Fibroblast of lung (primary cell): ENCODE data around the gene RIPK3. TPM values are rescaled to one million over a fixed set of nuclear protein-coding genes. Genes with fewer than 3 reads are reported as not detected.

ENCODE experiments used
- DNase-seq, 2 donors: peaks; one replicate each; pipeline versions ENCODE4 v3.0.0 to v3.0.0-alpha.2; 2010; ENCODE audit warnings: low read depth in 2 of 2
- H2AFZ ChIP-seq: 2 replicates; pipeline ENCODE4 v1.5.1; 2012; ENCODE audit warnings: low read length, control low read depth, inconsistent platforms
- H3K27ac ChIP-seq: 2 replicates; pipeline ENCODE4 v1.5.1; 2011; ENCODE audit warnings: low read length, control low read depth; ENCODE audit not compliant: insufficient read depth
- H3K27me3 ChIP-seq: 2 replicates; pipeline ENCODE4 v1.5.1; 2011; ENCODE audit warnings: mild to moderate bottlenecking, low read length; ENCODE audit not compliant: control insufficient read depth, insufficient read depth
- H3K36me3 ChIP-seq: 2 replicates; pipeline ENCODE4 v1.5.1; 2011; ENCODE audit warnings: low read length; ENCODE audit not compliant: control insufficient read depth, insufficient read depth
- H3K4me1 ChIP-seq: 2 replicates; pipeline ENCODE4 v1.5.1; 2011; ENCODE audit warnings: low read length; ENCODE audit not compliant: control insufficient read depth, insufficient read depth; ENCODE audit errors: extremely low read depth
- H3K4me2 ChIP-seq: 2 replicates; pipeline ENCODE4 v1.5.1; 2011; ENCODE audit warnings: low read length, control low read depth; ENCODE audit not compliant: insufficient read depth; ENCODE audit errors: extremely low read depth
- H3K4me3 ChIP-seq, 4 experiments: fragments of 200-600 bp in 1 of 4; sonication (generic) in 1 of 4; replicated peaks in 1 of 4; 2 replicates each; pipeline ENCODE4 v1.5.1; 2011 to 2016; ENCODE audit warnings: low read length in 4 of 4, low read depth in 3 of 4, mild to moderate bottlenecking in 3 of 4, control low read depth in 2 of 4, inconsistent platforms in 1 of 4, mixed read lengths in 1 of 4; ENCODE audit not compliant: insufficient read depth in 1 of 4; ENCODE audit errors: control extremely low read depth in 1 of 4
- H3K79me2 ChIP-seq: 2 replicates; pipeline ENCODE4 v1.5.1; 2012; ENCODE audit warnings: mild to moderate bottlenecking, low read length, inconsistent platforms; ENCODE audit not compliant: control insufficient read depth, insufficient read depth
- H3K9ac ChIP-seq: 2 replicates; pipeline ENCODE4 v1.5.1; 2011; ENCODE audit warnings: mild to moderate bottlenecking, low read length, control low read depth; ENCODE audit not compliant: insufficient read depth
- H3K9me3 ChIP-seq: 2 replicates; pipeline ENCODE4 v1.5.1; 2012; ENCODE audit warnings: low read depth, low read length; ENCODE audit not compliant: control insufficient read depth, insufficient read depth
- H4K20me1 ChIP-seq: 2 replicates; pipeline ENCODE4 v1.5.1; 2011; ENCODE audit warnings: low read length; ENCODE audit not compliant: control insufficient read depth, insufficient read depth; ENCODE audit errors: extremely low read depth
- EZH2 ChIP-seq: IDR thresholded peaks from 2 replicates; pipeline ENCODE4 v1.5.1; 2012; ENCODE audit warnings: low read length, control low read depth, mild to moderate bottlenecking; ENCODE audit errors: missing control alignments
- polyA plus RNA-seq, 2 donors: library from polyadenylated mRNA; depleted of rRNA in 1 of 2; stranded (reverse) in 1 of 2; unstranded in 1 of 2; fragments of >200 nt; gene quantifications; 2 replicates each; pipeline ENCODE4 v1.2.1, GENCODE V29; 2011 to 2012; ENCODE audit warnings: missing spikeins in 1 of 2
- total RNA-seq: library from RNA; depleted of rRNA; stranded (reverse); fragments of >200 nt; gene quantifications from 2 replicates; pipeline ENCODE4 v1.2.1, GENCODE V29; 2014
- TF ChIP-seq, protein P1 (sequence below), 2 donors: IDR thresholded peaks in 1 of 2; conservative IDR thresholded peaks in 1 of 2; 1 replicate in 1 of 2; 2 replicates in 1 of 2; pipeline ENCODE4 v1.5.1; 2011 to 2012; ENCODE audit warnings: low read length in 2 of 2, control low read depth in 1 of 2, inconsistent platforms in 1 of 2, low read depth in 1 of 2, mild to moderate bottlenecking in 1 of 2

The RIPK3 gene
- total and polyA plus RNA-seq, 2 donors (not counting 1 experiment from before 2014, with no cell fraction given): 0.20 to 0.33 TPM

DNA sequence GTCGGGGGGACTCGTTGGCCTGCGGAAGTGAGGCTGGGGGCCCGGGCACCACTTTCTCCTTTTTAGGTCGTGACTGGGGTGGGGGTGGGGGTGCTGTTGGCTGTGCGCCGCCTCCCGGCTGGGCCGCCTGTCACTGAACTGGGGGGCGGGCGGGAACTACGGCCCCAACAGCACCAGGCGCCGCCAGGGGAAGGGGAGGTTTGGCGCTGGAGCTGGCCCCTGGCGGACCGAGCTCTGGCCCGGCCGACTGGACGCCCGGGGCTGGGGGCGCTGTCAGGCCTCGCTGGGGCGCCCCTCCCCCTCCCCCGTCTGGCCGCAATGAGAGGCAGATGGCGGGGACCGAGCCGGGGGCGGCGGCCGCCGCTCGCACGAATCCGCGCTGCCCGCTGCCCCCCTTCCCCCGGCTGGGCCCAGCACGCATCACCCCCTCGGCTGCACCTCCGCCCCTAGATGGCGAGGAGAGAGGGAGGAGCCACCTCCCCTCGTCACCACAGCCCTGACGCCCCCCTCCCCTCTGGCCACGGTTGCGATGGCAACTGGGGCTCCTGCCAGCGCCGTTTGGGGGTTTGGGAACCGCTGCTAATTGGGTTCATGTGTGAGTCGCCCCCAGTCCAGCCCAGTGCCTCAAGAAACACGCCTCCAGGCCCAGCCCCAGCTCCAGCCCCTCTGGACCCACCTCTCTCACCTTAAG lies 28.9 kb upstream of the RIPK3 start:
- H3K4me1 ChIP-seq: peaks cover 31% of the 10 kb centered on the region

DNA sequence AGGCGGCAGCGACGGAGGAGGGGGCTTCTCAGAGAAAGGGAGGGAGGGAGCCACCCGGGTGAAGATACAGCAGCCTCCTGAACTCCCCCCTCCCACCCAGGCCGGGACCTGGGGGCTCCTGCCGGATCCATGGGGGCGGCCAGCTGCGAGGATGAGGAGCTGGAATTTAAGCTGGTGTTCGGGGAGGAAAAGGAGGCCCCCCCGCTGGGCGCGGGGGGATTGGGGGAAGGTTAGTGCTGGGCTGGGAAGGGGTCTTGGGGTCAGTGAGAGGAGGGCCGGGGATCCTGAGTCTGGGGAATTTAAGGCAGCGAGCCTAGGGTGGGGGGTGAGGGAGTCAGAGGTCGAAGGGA lies 28.4 kb upstream of the RIPK3 start:
- H3K4me2 ChIP-seq: peak overlapping the region; percentile 70
- H3K9me3 ChIP-seq: no peaks in the 10 kb centered on the region
- H2AFZ ChIP-seq: no peak overlapping the region
- no peak for DNase-seq
- H3K27me3 ChIP-seq: no peaks in the 10 kb centered on the region
- peaks cover 31% of the 10 kb centered on the region for H3K4me1 ChIP-seq
- H3K27ac ChIP-seq: peak overlapping the region; percentile 92
- H3K4me3 ChIP-seq: peak overlapping the region; percentile 79 to 100 (median 90)
- no peak for TF ChIP-seq EZH2
- TF ChIP-seq, protein P1, sequence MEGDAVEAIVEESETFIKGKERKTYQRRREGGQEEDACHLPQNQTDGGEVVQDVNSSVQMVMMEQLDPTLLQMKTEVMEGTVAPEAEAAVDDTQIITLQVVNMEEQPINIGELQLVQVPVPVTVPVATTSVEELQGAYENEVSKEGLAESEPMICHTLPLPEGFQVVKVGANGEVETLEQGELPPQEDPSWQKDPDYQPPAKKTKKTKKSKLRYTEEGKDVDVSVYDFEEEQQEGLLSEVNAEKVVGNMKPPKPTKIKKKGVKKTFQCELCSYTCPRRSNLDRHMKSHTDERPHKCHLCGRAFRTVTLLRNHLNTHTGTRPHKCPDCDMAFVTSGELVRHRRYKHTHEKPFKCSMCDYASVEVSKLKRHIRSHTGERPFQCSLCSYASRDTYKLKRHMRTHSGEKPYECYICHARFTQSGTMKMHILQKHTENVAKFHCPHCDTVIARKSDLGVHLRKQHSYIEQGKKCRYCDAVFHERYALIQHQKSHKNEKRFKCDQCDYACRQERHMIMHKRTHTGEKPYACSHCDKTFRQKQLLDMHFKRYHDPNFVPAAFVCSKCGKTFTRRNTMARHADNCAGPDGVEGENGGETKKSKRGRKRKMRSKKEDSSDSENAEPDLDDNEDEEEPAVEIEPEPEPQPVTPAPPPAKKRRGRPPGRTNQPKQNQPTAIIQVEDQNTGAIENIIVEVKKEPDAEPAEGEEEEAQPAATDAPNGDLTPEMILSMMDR (conservative IDR thresholded peaks at IDR 0.05 in 1 of 2, IDR thresholded peaks at IDR 0.05 in 1 of 2; ENCODE audit: low read depth in 1 of 2, low read length in 2 of 2): no peak
- peaks cover 9% of the 10 kb centered on the region for H3K79me2 ChIP-seq
- peak overlapping the region; percentile 91 for H3K9ac ChIP-seq
- H4K20me1 ChIP-seq: no peaks in the 10 kb centered on the region
- H3K36me3 ChIP-seq: peaks cover 10% of the 10 kb centered on the region

More for the DNA sequence above, 28.9 kb upstream of the RIPK3 start:
- Histone ChIP-seq H3K79me2 (peaks cover 9% of the 10 kb centered on the region), H3K36me3 (peaks cover 15% of the 10 kb centered on the region), H2AFZ (no peak overlapping the region), H3K9me3 (no peaks in the 10 kb centered on the region), H3K4me2 (peak overlapping the region; percentile 87), H3K4me3 (peak overlapping the region; percentile 79 to 100 (median 90)), H3K27me3 (no peaks in the 10 kb centered on the region), H3K27ac (peak overlapping the region; percentile 92), H3K9ac (peak overlapping the region; percentile 91), H4K20me1 (no peaks in the 10 kb centered on the region)
- DNase-seq: peak; percentile 69 to 75
- TF ChIP-seq, protein P1 (conservative IDR thresholded peaks at IDR 0.05 in 1 of 2, IDR thresholded peaks at IDR 0.05 in 1 of 2; ENCODE audit: low read depth in 1 of 2, low read length in 2 of 2): no peak
- TF ChIP-seq EZH2: no peak

DNA sequence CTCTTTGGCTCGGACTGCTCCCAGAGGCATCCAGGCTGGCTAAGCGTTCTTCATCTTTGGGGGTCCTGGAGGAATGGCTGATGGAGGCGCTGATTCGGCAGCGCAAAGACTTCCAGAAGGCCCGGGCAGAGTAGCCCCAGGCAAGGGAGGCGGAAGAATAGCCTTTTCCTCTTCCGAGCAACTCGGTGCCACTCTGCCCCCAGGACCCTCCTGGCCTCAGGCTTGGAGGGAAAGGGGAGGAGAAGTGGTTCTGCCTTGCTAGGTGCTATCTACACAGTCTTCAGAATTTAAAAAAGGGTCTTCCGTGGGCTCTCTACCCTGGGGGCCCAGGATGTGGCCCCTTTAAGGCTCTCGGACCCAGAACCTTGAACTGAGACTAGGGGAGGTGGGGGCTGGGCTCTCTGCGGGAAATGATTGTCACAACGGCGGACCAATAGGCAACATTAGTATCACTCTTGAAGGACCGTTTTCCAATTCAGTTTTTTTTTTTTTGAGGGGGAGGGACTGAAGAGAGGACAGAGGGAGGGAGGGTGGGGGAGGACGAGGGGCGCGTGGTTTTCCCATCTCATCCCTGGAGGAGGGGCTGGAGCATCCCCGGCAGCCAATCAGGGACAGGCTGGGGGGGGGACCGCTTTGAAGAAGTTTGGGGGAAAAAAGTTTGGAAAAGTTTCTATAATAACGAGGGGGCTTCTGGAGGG lies 27.9 kb upstream of the RIPK3 start, which contains the start of gene NFATC4:
Gene NFATC4 (plus strand): TSS at position 671 of the 698 bp plus-strand sequence. CDS start 157 bp downstream, outside the sequence.
- H3K36me3 ChIP-seq: peaks cover 7% of the 10 kb centered on the region
- peaks cover 31% of the 10 kb centered on the region for H3K4me1 ChIP-seq
- peak within 1 kb of the TSS; percentile 98 for H3K27ac ChIP-seq
- TF ChIP-seq, protein P1 (conservative IDR thresholded peaks at IDR 0.05 in 1 of 2, IDR thresholded peaks at IDR 0.05 in 1 of 2; ENCODE audit: low read depth in 1 of 2, low read length in 2 of 2): no peak
- TF ChIP-seq EZH2: no peak
- peaks cover 9% of the 10 kb centered on the region for H3K79me2 ChIP-seq
- peak within 1 kb of the TSS; percentile 87 for H3K4me2 ChIP-seq
- H3K9me3 ChIP-seq: no peaks in the 10 kb centered on the region
- H2AFZ ChIP-seq: peak within 1 kb of the TSS; percentile 65
- H4K20me1 ChIP-seq: no peaks in the 10 kb centered on the region
- no peaks in the 10 kb centered on the region for H3K27me3 ChIP-seq
- H3K9ac ChIP-seq: peak within 1 kb of the TSS; percentile 91
- H3K4me3 ChIP-seq: peak within 1 kb of the TSS; percentile 79 to 100 (median 90)
- peak; percentile 92 to 99 for DNase-seq
